B cell (primary cell): ENCODE results near the gene NUDT21. TPM values are rescaled to one million over a fixed set of nuclear protein-coding genes. Genes with fewer than 3 reads are reported as not detected.
A peak's percentile ranks its signal among the peaks of the same experiment; 100 is the strongest.

ENCODE experiments used
- ATAC-seq: fragments of 200-7000 bp; cut with Tn5 transposase; one replicate; pipeline ENCODE4 v1.10.0; 2021; ENCODE audit warnings: low read depth, mild to moderate bottlenecking, moderate number of reproducible peaks, moderate library complexity
- CTCF ChIA-PET: fragments of 350-600 bp; sonication (Branson Sonifier 250); formaldehyde crosslinking; loops from one replicate; lab custom pipeline; 2021; ENCODE audit warnings: antibody characterized with exemption, inconsistent platforms; lab: Charles Lee
- POLR2A ChIA-PET: fragments of 350-600 bp; sonication (Branson Sonifier 250); formaldehyde crosslinking; loops from one replicate; lab custom pipeline; 2021; ENCODE audit warnings: antibody characterized with exemption; lab: Charles Lee
- DNase-seq: peaks from one replicate; pipeline ENCODE4 v3.0.0; 2013
- H2AFZ ChIP-seq: 2 replicates; pipeline ENCODE4 v1.6.1; 2012; ENCODE audit warnings: mild to moderate bottlenecking, low read depth, low read length; ENCODE audit not compliant: insufficient read depth, poor library complexity, severe bottlenecking
- H3K27ac ChIP-seq, 2 donors: 1 replicate in 1 of 2; 2 replicates in 1 of 2; pipeline ENCODE4 v1.5.1; 2012 to 2013; ENCODE audit warnings: low read length in 2 of 2, mild to moderate bottlenecking in 2 of 2, moderate library complexity in 1 of 2
- H3K27me3 ChIP-seq, 4 experiments: fragments of 200-600 bp in 1 of 4; sonication (generic) in 1 of 4; replicated peaks in 1 of 4; 1 replicate in 2 of 4; 2 replicates in 2 of 4; pipeline versions ENCODE4 v1.6.1 to v1.7.0; 2013 to 2016; ENCODE audit warnings: low read length in 3 of 4, mild to moderate bottlenecking in 2 of 4, mixed read lengths in 1 of 4, moderate library complexity in 1 of 4; ENCODE audit not compliant: insufficient read depth in 4 of 4, control insufficient read depth in 3 of 4; ENCODE audit errors: control extremely low read depth in 1 of 4
- H3K36me3 ChIP-seq, 2 experiments: replicated peaks in 1 of 2; 1 replicate in 1 of 2; 2 replicates in 1 of 2; pipeline versions ENCODE4 v1.6.1 to v1.7.1; 2013; ENCODE audit warnings: low read length in 1 of 2; ENCODE audit not compliant: insufficient read depth in 2 of 2, control insufficient read depth in 1 of 2; ENCODE audit errors: control extremely low read depth in 1 of 2, extremely low read depth in 1 of 2
- H3K4me1 ChIP-seq, 2 donors: fragments of 200-600 bp in 1 of 2; sonication (generic) in 1 of 2; 1 replicate in 1 of 2; 2 replicates in 1 of 2; pipeline versions ENCODE4 v1.5.1 to v1.6.1; 2013 to 2017; ENCODE audit warnings: low read length in 2 of 2; ENCODE audit not compliant: control insufficient read depth in 2 of 2, insufficient read depth in 2 of 2
- H3K4me2 ChIP-seq: replicated peaks from 2 replicates; pipeline ENCODE3; 2012; ENCODE audit warnings: mild to moderate bottlenecking, low read depth, low read length; ENCODE audit not compliant: poor library complexity, severe bottlenecking
- H3K4me3 ChIP-seq, 5 experiments: fragments of 200-600 bp in 1 of 5; sonication (generic) in 1 of 5; 1 replicate in 3 of 5; 2 replicates in 2 of 5; pipeline versions ENCODE4 v1.5.1 to v1.7.0; 2011 to 2016; ENCODE audit warnings: low read length in 4 of 5, mild to moderate bottlenecking in 4 of 5, low read depth in 2 of 5, control low read depth in 1 of 5, moderate library complexity in 1 of 5; ENCODE audit not compliant: insufficient read depth in 1 of 5; ENCODE audit errors: control extremely low read depth in 1 of 5, extremely low read depth in 1 of 5
- H3K79me2 ChIP-seq: fragments of 200-600 bp; sonication (generic); one replicate; pipeline ENCODE4 v1.6.0; 2016; ENCODE audit warnings: low read length; ENCODE audit not compliant: control insufficient read depth, insufficient read depth
- H3K9ac ChIP-seq: fragments of 200-600 bp; sonication (generic); 2 replicates; pipeline ENCODE4 v1.6.1; 2017; ENCODE audit warnings: mild to moderate bottlenecking, low read length, moderate library complexity
- H3K9me3 ChIP-seq, 3 donors: one replicate each; pipeline versions ENCODE4 v1.6.1 to v1.7.1; 2013; ENCODE audit warnings: low read length in 2 of 3; ENCODE audit not compliant: control insufficient read depth in 2 of 3, insufficient read depth in 1 of 3; ENCODE audit errors: control extremely low read depth in 1 of 3
- H4K20me1 ChIP-seq: 2 replicates; pipeline ENCODE4 v1.6.0; 2012; ENCODE audit warnings: mild to moderate bottlenecking, low read length; ENCODE audit not compliant: insufficient read depth, control insufficient read depth, poor library complexity, severe bottlenecking
- H3K27ac Mint-ChIP-seq: one replicate; pipeline ENCODE4 v1.8.0; 2021; ENCODE audit warnings: mixed read lengths
- H3K27me3 Mint-ChIP-seq: one replicate; pipeline ENCODE4 v1.8.0; 2021; ENCODE audit warnings: mixed read lengths
- H3K4me1 Mint-ChIP-seq: one replicate; pipeline ENCODE4 v1.8.0; 2021; ENCODE audit warnings: mixed read lengths
- H3K4me3 Mint-ChIP-seq: one replicate; pipeline ENCODE4 v1.8.0; 2021; ENCODE audit warnings: mixed read lengths
- H3K9me3 Mint-ChIP-seq: one replicate; pipeline ENCODE4 v1.8.0; 2022; ENCODE audit warnings: mixed read lengths; ENCODE audit not compliant: insufficient read depth
- EZH2 ChIP-seq: IDR thresholded peaks from 2 replicates; pipeline ENCODE4 v1.6.1; 2012; ENCODE audit warnings: borderline replicate concordance, low read depth, mild to moderate bottlenecking, moderate library complexity, low read length; ENCODE audit not compliant: insufficient read depth, poor library complexity, severe bottlenecking
- WGBS: methylation state at CpG from one replicate; pipeline ENCODE4 v1.1.5; 2013; ENCODE audit warnings: missing lambda C conversion rate; ENCODE audit not compliant: insufficient coverage; 5-methylcytosine and 5-hydroxymethylcytosine counted together
- intact Hi-C: fragments of 100-400 bp; cut with micrococcal nuclease; formaldehyde crosslinking; loops from one replicate; pipeline ENCODE4 v1.10.0; 2022
- polyA plus RNA-seq: library from polyadenylated mRNA; depleted of rRNA; stranded (reverse); fragments of >200 nt; gene quantifications from 2 replicates; pipeline ENCODE4 v1.2.3, GENCODE V29; 2012
- total RNA-seq, 2 donors: library from RNA; stranded (reverse); fragments of 120-200 nt in 1 of 2; gene quantifications; 1 replicate in 1 of 2; 2 replicates in 1 of 2; pipeline versions ENCODE4 v1.2.3 to v1.2.4, GENCODE V29; 2013 to 2022
- TF ChIP-seq, protein P1 (sequence below): fragments of 200-600 bp; IDR thresholded peaks from one replicate; pipeline ENCODE4 v1.8.0; 2022; ENCODE audit warnings: antibody characterized with exemption, mild to moderate bottlenecking

NUDT21 gene
- total and polyA plus RNA-seq, 2 donors (not counting 1 experiment from before 2014, with no cell fraction given): 27.3 to 89.4 TPM

GRCh38 chr16:56426585-56426984 is 24.5 kb downstream of the NUDT21 start:
- Mint-ChIP-seq H3K4me3 (peak overlapping the region; percentile 80), H3K9me3 (no peaks in the 10 kb centered on the region), H3K27ac (peak overlapping the region; percentile 79), H3K27me3 (no peaks in the 10 kb centered on the region), H3K4me1 (peaks cover 27% of the 10 kb centered on the region)
- H3K4me1 ChIP-seq: peaks cover 20 to 25% of the 10 kb centered on the region in 2 donors
- ChIA-PET POLR2A (no interaction called here), CTCF (interaction anchor here (1.0 to 1.2 kb wide), 2 partner anchors 25 to 67 kb away, joined by 3 read pairs; no protein-coding TSS in a partner anchor)
- ATAC-seq (no peak), DNase-seq (no peak)
- no peak overlapping the region for H3K9ac ChIP-seq
- peaks cover 35% of the 10 kb centered on the region for H3K79me2 ChIP-seq
- H3K27ac ChIP-seq: no peak overlapping the region
- H3K9me3 ChIP-seq: no peaks in the 10 kb centered on the region
- no peak overlapping the region for H3K4me3 ChIP-seq
- intact Hi-C loops: loop anchor here (5.0 to 10.0 kb wide), 4 partner anchors 278 to 1108 kb away; partner anchors contain the start of genes CCDC102A, HERPUD1, PSME3IP1 and RSPRY1
- H3K27me3 ChIP-seq: no peaks in the 10 kb centered on the region
- peaks cover 17% of the 10 kb centered on the region for H4K20me1 ChIP-seq
- H3K4me2 ChIP-seq: no peak overlapping the region
- WGBS: 83% methylated on average over 1 of the region's 4 CpGs
- no peak overlapping the region for H2AFZ ChIP-seq
- H3K36me3 ChIP-seq: peaks cover 0 to 2% of the 10 kb centered on the region in 2 experiments
- TF ChIP-seq, protein P1, sequence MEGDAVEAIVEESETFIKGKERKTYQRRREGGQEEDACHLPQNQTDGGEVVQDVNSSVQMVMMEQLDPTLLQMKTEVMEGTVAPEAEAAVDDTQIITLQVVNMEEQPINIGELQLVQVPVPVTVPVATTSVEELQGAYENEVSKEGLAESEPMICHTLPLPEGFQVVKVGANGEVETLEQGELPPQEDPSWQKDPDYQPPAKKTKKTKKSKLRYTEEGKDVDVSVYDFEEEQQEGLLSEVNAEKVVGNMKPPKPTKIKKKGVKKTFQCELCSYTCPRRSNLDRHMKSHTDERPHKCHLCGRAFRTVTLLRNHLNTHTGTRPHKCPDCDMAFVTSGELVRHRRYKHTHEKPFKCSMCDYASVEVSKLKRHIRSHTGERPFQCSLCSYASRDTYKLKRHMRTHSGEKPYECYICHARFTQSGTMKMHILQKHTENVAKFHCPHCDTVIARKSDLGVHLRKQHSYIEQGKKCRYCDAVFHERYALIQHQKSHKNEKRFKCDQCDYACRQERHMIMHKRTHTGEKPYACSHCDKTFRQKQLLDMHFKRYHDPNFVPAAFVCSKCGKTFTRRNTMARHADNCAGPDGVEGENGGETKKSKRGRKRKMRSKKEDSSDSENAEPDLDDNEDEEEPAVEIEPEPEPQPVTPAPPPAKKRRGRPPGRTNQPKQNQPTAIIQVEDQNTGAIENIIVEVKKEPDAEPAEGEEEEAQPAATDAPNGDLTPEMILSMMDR: no peak
- TF ChIP-seq EZH2: no peak

DNA sequence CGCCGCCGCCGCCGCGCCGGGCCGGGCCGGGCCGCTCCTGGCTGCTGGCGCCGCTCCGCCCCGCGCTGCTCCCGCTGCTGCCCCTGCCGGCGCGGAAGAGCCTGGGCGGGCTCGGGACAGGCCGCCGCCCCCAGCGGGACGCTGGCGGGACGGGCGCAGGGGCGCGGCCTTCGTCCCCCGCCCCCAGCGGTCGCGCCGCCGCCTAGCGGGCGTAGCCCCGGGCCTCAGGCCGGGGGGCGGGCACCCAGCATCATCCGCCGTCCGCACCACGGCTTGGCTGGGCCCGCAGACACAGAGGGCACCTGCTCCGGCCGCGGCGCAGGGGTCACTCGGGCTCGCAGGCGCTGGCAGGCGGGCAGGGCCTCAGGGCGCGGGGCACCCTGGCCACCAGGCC is 25.7 kb downstream of the NUDT21 start, which contains the start of gene AMFR:
Gene AMFR, minus strand, starts transcription at position 107 of the 394 bp plus-strand sequence. CDS start 218 bp downstream, outside the sequence.
- Mint-ChIP-seq H3K9me3 (no peaks in the 10 kb centered on the region), H3K27me3 (no peaks in the 10 kb centered on the region), H3K4me1 (peaks cover 34% of the 10 kb centered on the region), H3K27ac (peak within 1 kb of the TSS; percentile 97), H3K4me3 (peak within 1 kb of the TSS; percentile 98)
- CTCF ChIA-PET: no interaction called here
- no peaks in the 10 kb centered on the region for H3K9me3 ChIP-seq
- peak within 1 kb of the TSS; percentile 84 for H2AFZ ChIP-seq
- intact Hi-C loops: loop anchor here (1.0 to 10.0 kb wide), 6 partner anchors 12 to 1109 kb away; partner anchors contain the start of genes CCDC102A, HERPUD1, NUDT21 and OGFOD1
- under 1% methylated on average over 57 of the region's 57 CpGs for WGBS
- peak within 1 kb of the TSS; percentile 91 for H3K4me2 ChIP-seq
- peaks cover 32 to 36% of the 10 kb centered on the region in 2 donors for H3K4me1 ChIP-seq
- POLR2A ChIA-PET: no interaction called here
- H4K20me1 ChIP-seq: peaks cover 25% of the 10 kb centered on the region
- DNase-seq (peak; percentile 90), ATAC-seq (peak; percentile 88)
- no peaks in the 10 kb centered on the region for H3K27me3 ChIP-seq
- H3K79me2 ChIP-seq: peaks cover 46% of the 10 kb centered on the region
- peak within 1 kb of the TSS; percentile 72 to 81 for H3K27ac ChIP-seq
- TF ChIP-seq EZH2: no peak
- TF ChIP-seq, protein P1: peak; percentile 62
- H3K4me3 ChIP-seq: peak within 1 kb of the TSS; percentile 69 to 78 (median 70)
- H3K9ac ChIP-seq: peak within 1 kb of the TSS; percentile 77
- no peaks in the 10 kb centered on the region for H3K36me3 ChIP-seq
